H1 (cell line): Measurements from ENCODE around the gene THSD1.

Experiments used
- CBX5 ChIP-seq: fragments of 300-800, 300-1000 bp; sonication (generic); IDR thresholded peaks from 2 replicates; pipeline ENCODE4 v1.7.1; 2016; ENCODE audit warnings: antibody characterized with exemption, low read length, low read depth
- CREB1 ChIP-seq: IDR thresholded peaks from 2 replicates; pipeline ENCODE4 v1.6.1; 2012; ENCODE audit warnings: inconsistent platforms
- CTCF ChIP-seq, 3 experiments: IDR thresholded peaks; 1 replicate in 2 of 3; 2 replicates in 1 of 3; pipeline versions ENCODE4 v1.5.1 to v1.6.1; 2011; ENCODE audit warnings: low read length in 3 of 3, mild to moderate bottlenecking in 3 of 3, inconsistent platforms in 2 of 3, low read depth in 1 of 3, moderate library complexity in 1 of 3; ENCODE audit not compliant: insufficient read depth in 1 of 3; ENCODE audit errors: control extremely low read depth in 1 of 3
- EP300 ChIP-seq, 2 experiments: IDR thresholded peaks; 1 replicate in 1 of 2; 2 replicates in 1 of 2; pipeline ENCODE4 v1.6.1; 2011 to 2012; ENCODE audit warnings: low read depth in 2 of 2, low read length in 2 of 2, mild to moderate bottlenecking in 2 of 2, borderline replicate concordance in 1 of 2, inconsistent platforms in 1 of 2, moderate library complexity in 1 of 2
- EZH2 ChIP-seq: fragments of 200-600 bp; sonication (generic); IDR thresholded peaks from 2 replicates; pipeline ENCODE4 v1.7.1; 2012; ENCODE audit warnings: low read depth, mild to moderate bottlenecking, moderate library complexity, low read length, inconsistent platforms; ENCODE audit not compliant: severe bottlenecking
- MAFK ChIP-seq: IDR thresholded peaks from 2 replicates; pipeline ENCODE4 v1.6.1; 2012; ENCODE audit warnings: low read depth, mild to moderate bottlenecking, improper control_type of control experiment, low read length
- NRF1 ChIP-seq: IDR thresholded peaks from 2 replicates; pipeline ENCODE4 v1.6.1; 2011; ENCODE audit warnings: mild to moderate bottlenecking, low read depth, low read length, improper control_type of control experiment
- PHF8 ChIP-seq: fragments of 200-600 bp; sonication (generic); conservative IDR thresholded peaks from 2 replicates; pipeline ENCODE4 v1.7.1; 2012; ENCODE audit warnings: low read depth, mild to moderate bottlenecking, inconsistent platforms, low read length, moderate library complexity
- POLR2A ChIP-seq, 2 experiments: IDR thresholded peaks; 1 replicate in 1 of 2; 2 replicates in 1 of 2; pipeline ENCODE4 v1.6.1; 2011; ENCODE audit warnings: low read depth in 2 of 2, low read length in 2 of 2, mild to moderate bottlenecking in 2 of 2; ENCODE audit errors: control extremely low read depth in 1 of 2
- POLR2AphosphoS5 ChIP-seq: IDR thresholded peaks from 2 replicates; pipeline ENCODE4 v1.6.1; 2011; ENCODE audit warnings: low read depth, low read length
- POU5F1 ChIP-seq: IDR thresholded peaks from 2 replicates; pipeline ENCODE4 v1.6.1; 2011; ENCODE audit warnings: low read depth, mild to moderate bottlenecking, low read length, moderate library complexity
- TAF1 ChIP-seq: IDR thresholded peaks from 2 replicates; pipeline ENCODE4 v1.6.1; 2011; ENCODE audit warnings: mild to moderate bottlenecking, low read depth, low read length
- YY1 ChIP-seq: IDR thresholded peaks from 2 replicates; pipeline ENCODE4 v1.6.1; 2011; ENCODE audit warnings: low read depth, mild to moderate bottlenecking, low read length

GRCh38 chr13:52449331-52450011 is 43.5 kb upstream of the THSD1 start:
- TF ChIP-seq POLR2A (IDR thresholded peaks at IDR 0.05; ENCODE audit: control extremely low read depth in 1 of 2, low read depth in 2 of 2, low read length in 2 of 2) (no peak), CBX5 (no peak), POLR2AphosphoS5 (no peak), EZH2 (no peak), CREB1 (no peak), CTCF (IDR thresholded peaks at IDR 0.05; ENCODE audit: control extremely low read depth in 1 of 3, insufficient read depth in 1 of 3, low read depth in 1 of 3, low read length in 3 of 3) (no peak), NRF1 (no peak), PHF8 (no peak), EP300 (IDR thresholded peaks at IDR 0.05; ENCODE audit: borderline replicate concordance in 1 of 2, low read depth in 2 of 2, low read length in 2 of 2) (no peak), TAF1 (no peak), POU5F1 (no peak), MAFK (no peak), YY1 (no peak)
